ENCODE data around the gene PTPN23. TPM values are rescaled to one million over a fixed set of nuclear protein-coding genes. Genes with fewer than 3 reads are reported as not detected.

PTPN23 gene
- total and polyA plus RNA-seq, 2 experiments from 2014 or later: 14.3 to 48.8 TPM

GRCh38 chr3:47429476-47430270 lies 48.9 kb downstream of the PTPN23 start (continued):
- TF ChIP-seq NANOG (IDR thresholded peaks at IDR 0.05; ENCODE audit: borderline replicate concordance) (no peak), ZNF331 (CRISPR knock-in tag; IDR thresholded peaks at IDR 0.05; ENCODE audit: low read depth) (no peak)

GRCh38 chr3:47430606-47431005 lies 49.8 kb downstream of the PTPN23 start:
- H2AFZ ChIP-seq: no peak overlapping the region
- Mint-ChIP-seq H3K36me3 (ENCODE audit: low read depth) (peaks cover 53% of the 10 kb centered on the region), H3K4me3 (no peak overlapping the region), H3K4me1 (peaks cover 5% of the 10 kb centered on the region; the same call in 2 of the 3 replicates), H3K9me3 (no peaks in the 10 kb centered on the region; the same call in 2 of the 3 replicates), H3K27me3 (ENCODE audit: insufficient read depth, low read depth, poor library complexity) (no peaks in the 10 kb centered on the region), H3K27ac (no peak overlapping the region)
- no peaks in the 10 kb centered on the region; the same call in 1 of the 2 replicates for H3K4me1 ChIP-seq (ENCODE audit: insufficient read depth)
- no peak for DNase-seq (ENCODE audit: low spot score)
- H3K4me3 ChIP-seq: no peak overlapping the region
- no peak for ATAC-seq
- H3K9me2 ChIP-seq (ENCODE audit: insufficient read depth): no peaks in the 10 kb centered on the region
- no peak overlapping the region for H3K4me2 ChIP-seq
- H3K79me2 ChIP-seq (replicated peaks; ENCODE audit: insufficient read depth): no peaks in the 10 kb centered on the region
- H3K27me3 ChIP-seq (ENCODE audit: insufficient read depth): no peaks in the 10 kb centered on the region
- H3F3A ChIP-seq (replicated peaks; ENCODE audit: low read depth): no peaks in the 10 kb centered on the region; the same call in 1 of the 2 replicates
- H3K27ac ChIP-seq (ENCODE audit: low read depth): no peak overlapping the region
- H4K20me1 ChIP-seq (replicated peaks; ENCODE audit: insufficient read depth): no peaks in the 10 kb centered on the region; the same call in 1 of the 2 replicates
- no peaks in the 10 kb centered on the region for H3K36me3 ChIP-seq (ENCODE audit: insufficient read depth)
- no peak for TF ChIP-seq ZNF331 (CRISPR knock-in tag; IDR thresholded peaks at IDR 0.05; ENCODE audit: low read depth)
- no peak for TF ChIP-seq STAT1 (IDR thresholded peaks at IDR 0.05; ENCODE audit: unreplicated experiment)
- no peak for TF ChIP-seq ETS1 (IDR thresholded peaks at IDR 0.05)
- TF ChIP-seq POLR2AphosphoS5 (IDR thresholded peaks at IDR 0.05; ENCODE audit: low read depth): no peak
- TF ChIP-seq REST (IDR thresholded peaks at IDR 0.05; ENCODE audit: unreplicated experiment): no peak
- no peak for TF ChIP-seq EZH2 (IDR thresholded peaks at IDR 0.05; ENCODE audit: low read depth, unreplicated experiment)
- no peak for TF ChIP-seq ZNF462 (CRISPR knock-in tag; IDR thresholded peaks at IDR 0.05)
- no peak for TF ChIP-seq CTCF (conservative IDR thresholded peaks at IDR 0.05; ENCODE audit: low read depth in 2 of 2)
- no peak for TF ChIP-seq JUNB (IDR thresholded peaks at IDR 0.05; ENCODE audit: unreplicated experiment)
- TF ChIP-seq ZNF114 (CRISPR knock-in tag; IDR thresholded peaks at IDR 0.05): no peak
- no peak for TF ChIP-seq EZH2phosphoT487 (IDR thresholded peaks at IDR 0.05; ENCODE audit: unreplicated experiment)

All from GM23338 (cell line).